Psoas muscle (tissue), 8 donors: Measurements from ENCODE around the gene MICB. TPM values are rescaled to one million over a fixed set of nuclear protein-coding genes. Genes with fewer than 3 reads are reported as not detected.

ENCODE experiments used
- ATAC-seq, 4 donors: fragments of 200-7000 bp; cut with Tn5 transposase; one replicate each; pipeline ENCODE4 v1.9.1; 2020; ENCODE audit warnings: moderate library complexity in 3 of 4, mild to moderate bottlenecking in 2 of 4
- DNase-seq, 2 donors: peaks; one replicate each; pipeline ENCODE4 v3.0.0-alpha.2; 2020
- H3K27ac ChIP-seq: fragments of 200-600 bp; one replicate; pipeline ENCODE4 v1.8.0; 2022
- H3K27me3 ChIP-seq, 3 donors: fragments of 200-600 bp in 1 of 3; one replicate each; pipeline versions ENCODE4 v1.6.1 to v1.8.0; 2013 to 2022; ENCODE audit warnings: low read length in 2 of 3, mild to moderate bottlenecking in 2 of 3, moderate library complexity in 1 of 3; ENCODE audit not compliant: insufficient read depth in 3 of 3
- H3K36me3 ChIP-seq, 2 donors: fragments of 200-600 bp in 1 of 2; one replicate each; pipeline versions ENCODE4 v1.6.1 to v1.8.0; 2013 to 2022; ENCODE audit warnings: low read depth in 1 of 2, mild to moderate bottlenecking in 1 of 2, moderate library complexity in 1 of 2; ENCODE audit not compliant: insufficient read depth in 1 of 2
- H3K4me1 ChIP-seq: fragments of 200-600 bp; one replicate; pipeline ENCODE4 v1.8.0; 2022
- H3K4me3 ChIP-seq: fragments of 200-600 bp; one replicate; pipeline ENCODE4 v1.8.0; 2022; ENCODE audit warnings: mild to moderate bottlenecking
- H3K9me3 ChIP-seq: fragments of 200-600 bp; one replicate; pipeline ENCODE4 v1.8.0; 2022
- CTCF ChIP-seq: fragments of 200-600 bp; IDR thresholded peaks from one replicate; pipeline ENCODE4 v1.8.0; 2022; ENCODE audit warnings: antibody characterized with exemption
- WGBS, 3 donors: extraction: QIAGEN DNeasy Blood & Tissue Kit; methylation state at CpG; one replicate each; pipeline versions ENCODE4 v1.1.6 to v1.1.7; 2013; 5-methylcytosine and 5-hydroxymethylcytosine counted together
- intact Hi-C, 2 donors: fragments of 100-400 bp; cut with DNase I; formaldehyde crosslinking; loops; one replicate each; pipeline versions ENCODE4 v1.11.0 to v1.14.2; 2022
- polyA plus RNA-seq, 3 donors: library from polyadenylated mRNA; stranded (reverse); fragments of 200-250 nt; gene quantifications; one replicate each; pipeline ENCODE4 v1.2.3, GENCODE V29; 2013
- total RNA-seq, 4 donors: library from RNA; stranded (reverse); fragmentation: NEBNext Ultra II Directional in 2 of 4; extraction: Animal tissue kit (Norgen Biotek cat#: 25700) in 2 of 4; gene quantifications; one replicate each; pipeline versions ENCODE4 v1.2.1 to v1.2.4, GENCODE V29; 2021 to 2023
- donor health status: healthy with polysubstance abuse.
- donor health status: DM: no; HTN: no; CAD: no; lungs with moderate emphysema.
- donor health status: Bipolar disorder and iron deficiency.
- donor health status: healthy.
- donor health status: DM: yes; HTN: yes; CAD: no.
- donor health status: DM: no; HTN: no; CAD: no.
- donor health status: DM: no; HTN: no; CAD: no.
- donor health status: DM: yes; HTN: yes; CAD: no.

The MICB gene
- total and polyA plus RNA-seq, 7 donors, result 0.25 to 1.0 (median 0.65) TPM

- Histone ChIP-seq H3K27ac (peak overlapping the region; percentile 92), H3K27me3 (no peaks in the 10 kb centered on the region), H3K36me3 (peaks cover 26 to 48% of the 10 kb centered on the region in 2 donors), H3K9me3 (no peaks in the 10 kb centered on the region), H3K4me3 (peak overlapping the region; percentile 88), H3K4me1 (peaks cover 29% of the 10 kb centered on the region)
- intact Hi-C loops, result loop anchor here (5.0 to 10.0 kb wide), 4 partner anchors 43 to 424 kb away; partner anchors contain the start of genes EHMT2 (in 1 of the 2) and MICB (in 1 of the 2)
- ATAC-seq (no peak), DNase-seq (no peak)
- no peak for TF ChIP-seq CTCF
- WGBS, 3 donors, result 15 to 19% (median 16%) methylated on average over 4 of the region's 4 CpGs
Measured at GRCh38 chr6:31540640-31541039, 42.7 kb downstream of the MICB start.

GRCh38 chr6:31541059-31541657, 43.2 kb downstream of the MICB start:
- no peaks in the 10 kb centered on the region for H3K27me3 ChIP-seq
- intact Hi-C loops, result loop anchor here (5.0 to 10.0 kb wide), 4 partner anchors 44 to 424 kb away; partner anchors contain the start of genes EHMT2 (in 1 of the 2) and MICB (in 1 of the 2)
- peaks cover 29% of the 10 kb centered on the region for H3K4me1 ChIP-seq
- ATAC-seq, result peak in 3 of 4 donors; percentile 19 to 57 (median 46)
- no peak for TF ChIP-seq CTCF
- peaks cover 23 to 42% of the 10 kb centered on the region in 2 donors for H3K36me3 ChIP-seq
- peak overlapping the region; percentile 92 for H3K27ac ChIP-seq
- H3K4me3 ChIP-seq, result peak overlapping the region; percentile 88
- DNase-seq, result peak in 1 of 2 donors; percentile 61
- no peaks in the 10 kb centered on the region for H3K9me3 ChIP-seq
- 0 to 1% (median 0%) methylated on average over 21 of the region's 21 CpGs for WGBS, 3 donors

GRCh38 chr6:31541658-31542521, 43.9 kb downstream of the MICB start, which contains the start of gene DDX39B:
Gene DDX39B (minus strand): TSS chr6:31542003. CDS start chr6:31540532, 1,471 bp downstream.
- H3K27ac ChIP-seq, result peak within 1 kb of the TSS; percentile 92
- TF ChIP-seq CTCF, result no peak
- 0 to 1% (median 1%) methylated on average over 43 of the region's 43 CpGs for WGBS, 3 donors
- ATAC-seq (peak; percentile 93 to 94 (median 94)), DNase-seq (peak; percentile 96 to 98)
- peaks cover 29% of the 10 kb centered on the region for H3K4me1 ChIP-seq
- H3K27me3 ChIP-seq, result no peaks in the 10 kb centered on the region
- peaks cover 18 to 35% of the 10 kb centered on the region in 2 donors for H3K36me3 ChIP-seq
- intact Hi-C loops, result loop anchor here (5.0 to 10.0 kb wide), 4 partner anchors 45 to 423 kb away; partner anchors contain the start of genes EHMT2 (in 1 of the 2) and MICB (in 1 of the 2)
- H3K4me3 ChIP-seq, result peak within 1 kb of the TSS; percentile 88
- no peaks in the 10 kb centered on the region for H3K9me3 ChIP-seq

GRCh38 chr6:31543639-31544038, 45.7 kb downstream of the MICB start:
- Histone ChIP-seq H3K27me3 (no peaks in the 10 kb centered on the region), H3K4me3 (no peak overlapping the region), H3K27ac (no peak overlapping the region), H3K9me3 (no peaks in the 10 kb centered on the region), H3K36me3 (peaks cover 13 to 18% of the 10 kb centered on the region in 2 donors), H3K4me1 (peaks cover 36% of the 10 kb centered on the region)
- ATAC-seq (no peak), DNase-seq (no peak)
- TF ChIP-seq CTCF, result no peak
- WGBS, 3 donors, result 93 to 96% (median 94%) methylated on average over 6 of the region's 6 CpGs
- intact Hi-C loops, result loop anchor here (5.0 to 10.0 kb wide), 4 partner anchors 46 to 421 kb away; partner anchors contain the start of genes EHMT2 (in 1 of the 2) and MICB (in 1 of the 2)
